Measurements from ENCODE around the gene DBR1. TPM values are rescaled to one million over a fixed set of nuclear protein-coding genes. Genes with fewer than 3 reads are reported as not detected.

The DBR1 gene
- total and polyA plus RNA-seq, 4 donors: 3.2 to 11.0 (median 5.6) TPM

GRCh38 chr3:138113326-138113725 is 61.4 kb downstream of the DBR1 start:
- WGBS: 79% methylated on average over 1 of the region's 1 CpG
- Histone ChIP-seq H3K4me1 (ENCODE audit: control insufficient read depth in 4 of 4, insufficient read depth in 4 of 4, low read length in 3 of 4) (peaks cover 0 to 13% (median 6%) of the 10 kb centered on the region in 4 donors), H3K4me3 (ENCODE audit: low read depth in 1 of 3, low read length in 3 of 3) (no peak overlapping the region), H3K27me3 (ENCODE audit: control insufficient read depth in 4 of 4, insufficient read depth in 4 of 4, low read length in 3 of 4) (peaks cover 0 to 2% (median 0%) of the 10 kb centered on the region in 4 donors), H3K36me3 (ENCODE audit: control insufficient read depth in 4 of 4, insufficient read depth in 3 of 4, low read depth in 1 of 4, low read length in 3 of 4) (no peaks in the 10 kb centered on the region), H3K9ac (ENCODE audit: low read depth in 1 of 2, low read length in 2 of 2) (no peak overlapping the region), H3K9me3 (ENCODE audit: control insufficient read depth in 4 of 4, low read length in 3 of 4) (no peaks in the 10 kb centered on the region), H3K27ac (ENCODE audit: low read depth in 1 of 2, low read length in 2 of 2) (no peak overlapping the region)
- TF ChIP-seq HNF4A (conservative IDR thresholded peaks at IDR 0.05): no peak
- TF ChIP-seq GABPA (IDR thresholded peaks at IDR 0.05 in 1 of 2, conservative IDR thresholded peaks at IDR 0.05 in 1 of 2): no peak
- no peak for TF ChIP-seq FOXA2 (IDR thresholded peaks at IDR 0.05)
- TF ChIP-seq TAF1 (conservative IDR thresholded peaks at IDR 0.05): no peak
- no peak for TF ChIP-seq JUND (IDR thresholded peaks at IDR 0.05)
- TF ChIP-seq FOXA1 (IDR thresholded peaks at IDR 0.05): no peak
- no peak for TF ChIP-seq RAD21 (IDR thresholded peaks at IDR 0.05)
- no peak for TF ChIP-seq EGR1 (IDR thresholded peaks at IDR 0.05; ENCODE audit: low read depth in 2 of 2)
- TF ChIP-seq ATF3 (IDR thresholded peaks at IDR 0.05): no peak
- TF ChIP-seq HNF4G (IDR thresholded peaks at IDR 0.05): no peak
- no peak for TF ChIP-seq MAX (IDR thresholded peaks at IDR 0.05)
- no peak for TF ChIP-seq CTCF (IDR thresholded peaks at IDR 0.05; ENCODE audit: low read depth, low read length, missing input control)
- TF ChIP-seq RXRA (IDR thresholded peaks at IDR 0.05): no peak
- TF ChIP-seq YY1 (IDR thresholded peaks at IDR 0.05): no peak
- no peak for TF ChIP-seq SP1 (IDR thresholded peaks at IDR 0.05)
- no peak for TF ChIP-seq ZBTB33 (IDR thresholded peaks at IDR 0.05)
- TF ChIP-seq REST (IDR thresholded peaks at IDR 0.05): no peak
- TF ChIP-seq NR2F2 (IDR thresholded peaks at IDR 0.05): no peak
- DNase-seq (ENCODE audit: low spot score): no peak

Data from liver (tissue), 9 donors.